DMS79 treated with DMSO at 0.1 percent for 48 hours (cell line): ENCODE results near the gene SLC9A2.

Experiments used
- DNase-seq: peaks from one replicate; lab custom pipeline; 2025; lab: John Stamatoyannopoulos, UW

The SLC9A2 gene

GRCh38 chr2:102726128-102727087 is 107.1 kb downstream of the SLC9A2 start:
- no peak for DNase-seq

- DNase-seq = peak; percentile 43
These were observed 116.2 kb downstream of the SLC9A2 start for GRCh38 chr2:102735416-102736109.

- DNase-seq = no peak
These were observed 116.7 kb downstream of the SLC9A2 start for GRCh38 chr2:102736110-102736409.

GRCh38 chr2:102736410-102737409 is 117.4 kb downstream of the SLC9A2 start:
- peak; percentile 72 for DNase-seq

GRCh38 chr2:102737431-102737830 is 118.1 kb downstream of the SLC9A2 start:
- no peak for DNase-seq

- no peak for DNase-seq
These were observed 123.9 kb downstream of the SLC9A2 start for GRCh38 chr2:102743259-102743658.

- DNase-seq = no peak
These were observed 128.8 kb downstream of the SLC9A2 start for GRCh38 chr2:102748107-102748506.

- DNase-seq = no peak
These were observed 130.6 kb downstream of the SLC9A2 start for GRCh38 chr2:102749938-102750337.

GRCh38 chr2:102753563-102754159 is 134.3 kb downstream of the SLC9A2 start:
- DNase-seq = peak; percentile 36

GRCh38 chr2:102754456-102755145 is 135.2 kb downstream of the SLC9A2 start:
- no peak for DNase-seq

GRCh38 chr2:102755284-102755683 is 135.9 kb downstream of the SLC9A2 start:
- DNase-seq = no peak

- no peak for DNase-seq
These were observed 139.1 kb downstream of the SLC9A2 start for GRCh38 chr2:102758439-102758838.
